NCI-H2196 (cell line): ENCODE results near the gene CSTF3.

Experiments used
- DNase-seq: peaks from one replicate; lab custom pipeline; 2025; ENCODE audit not compliant: unreplicated experiment; lab: John Stamatoyannopoulos, UW

CSTF3 gene

DNA sequence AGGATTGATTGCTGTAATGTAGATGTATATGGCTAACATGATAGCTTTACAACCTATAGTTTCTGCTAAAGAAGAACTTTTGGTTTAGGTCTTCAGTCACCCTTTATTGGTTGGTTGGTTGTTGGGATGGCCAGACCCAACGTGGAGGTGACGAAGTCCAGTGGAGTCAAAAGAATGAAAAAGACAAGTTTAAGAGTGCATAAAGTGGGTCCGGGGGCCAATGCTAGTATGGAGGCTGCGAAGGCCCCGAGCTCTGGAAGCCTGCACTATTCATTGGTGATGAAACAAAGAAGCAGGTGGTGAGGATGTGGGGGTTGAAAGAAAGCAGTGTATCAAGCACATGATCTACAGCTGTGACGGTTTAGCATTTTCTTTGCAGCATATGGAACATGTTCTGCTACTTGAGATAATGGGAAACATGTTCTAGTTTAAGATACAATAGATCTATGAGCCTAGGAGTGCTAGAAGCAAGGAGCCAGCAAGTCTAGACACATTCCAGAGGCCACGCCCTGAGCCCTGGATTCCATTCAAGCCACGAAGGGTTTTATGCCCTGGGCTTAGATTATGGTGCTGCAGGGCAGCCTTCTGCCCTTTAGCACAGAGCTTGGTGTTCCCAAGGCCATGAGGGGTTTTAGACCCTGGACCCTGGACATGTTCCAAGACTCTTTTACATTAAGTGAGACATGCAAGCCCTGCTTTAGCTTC lies 115.6 kb downstream of the CSTF3 start:
- no peak for DNase-seq

DNA sequence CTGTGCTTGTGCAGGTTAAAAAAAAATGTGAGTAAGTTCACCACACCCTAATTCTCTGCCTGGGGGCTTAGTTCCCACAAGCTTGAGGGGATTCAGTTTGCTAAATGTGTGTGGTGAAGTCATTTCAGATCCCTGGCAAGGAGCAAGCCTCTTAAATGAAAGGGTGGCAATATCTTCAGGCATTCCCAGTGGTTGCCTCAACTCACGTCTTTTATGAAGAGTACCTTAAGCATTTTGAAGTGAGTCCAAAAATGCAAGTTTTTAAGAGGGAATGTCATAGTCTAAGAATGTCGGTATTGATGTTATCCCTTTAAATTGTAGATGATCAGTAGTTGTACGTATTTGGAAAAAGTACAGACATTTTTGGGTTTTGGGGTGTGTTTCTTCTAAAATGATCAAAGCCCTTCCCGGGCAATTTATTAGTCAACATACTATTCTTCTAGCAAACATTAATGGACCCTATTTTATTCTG lies 117.0 kb downstream of the CSTF3 start:
- DNase-seq, result no peak

DNA sequence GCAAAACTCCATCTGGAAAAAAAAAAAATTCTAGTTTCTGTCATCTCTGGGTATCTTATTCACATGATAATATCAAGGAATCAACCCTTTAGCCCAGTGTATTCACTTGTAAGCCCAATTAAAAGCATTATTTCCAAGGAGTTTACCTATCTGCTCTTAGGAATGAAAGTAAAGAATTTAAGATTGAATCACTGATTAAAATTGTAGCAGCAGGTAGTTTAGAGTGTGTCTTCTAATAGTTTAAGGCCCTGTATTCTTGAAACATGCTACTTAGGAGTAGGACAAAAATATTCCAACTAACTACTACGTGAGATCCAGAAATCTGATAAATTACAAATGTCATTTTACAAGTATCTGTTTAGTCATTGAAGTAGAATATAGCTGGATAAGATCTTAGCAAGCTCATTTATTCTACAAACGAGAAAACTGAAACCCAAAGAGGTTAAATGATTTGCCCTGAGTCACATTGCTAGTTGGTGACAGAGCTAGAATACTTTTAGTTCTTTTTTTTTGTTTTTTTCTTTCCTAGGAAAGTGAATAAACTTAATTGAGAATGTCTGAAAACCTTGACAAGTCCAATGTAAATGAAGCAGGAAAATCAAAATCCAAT lies 118.0 kb downstream of the CSTF3 start:
- DNase-seq, result no peak

DNA sequence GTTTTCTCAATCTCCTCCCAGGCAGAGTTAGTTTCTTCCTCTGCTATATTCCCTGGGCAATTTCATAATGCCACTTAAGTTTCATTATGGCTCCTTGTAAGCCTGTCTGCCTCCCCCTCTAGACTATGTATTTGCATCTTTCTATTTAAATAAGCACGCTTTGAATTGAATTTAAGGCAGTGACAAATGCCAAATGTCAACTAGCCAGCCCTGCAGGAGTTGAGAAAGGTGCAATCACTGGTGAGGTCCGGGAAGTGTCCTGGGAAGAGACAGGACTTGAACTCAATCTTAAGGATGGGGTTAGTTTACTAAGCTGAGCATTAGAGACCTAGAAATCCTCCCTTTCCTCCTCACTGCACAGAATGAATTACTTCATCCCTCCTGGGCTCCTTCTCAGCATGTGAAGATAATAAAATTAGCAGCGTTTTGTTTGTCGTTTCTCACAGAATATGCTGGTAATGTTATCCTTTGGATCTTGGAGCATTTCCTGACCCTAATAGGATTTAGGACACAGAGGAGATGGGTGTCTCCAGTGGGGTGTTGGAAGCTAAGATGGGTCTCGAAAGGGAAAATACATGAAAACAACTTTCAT lies 120.3 kb downstream of the CSTF3 start:
- DNase-seq, result no peak

DNA sequence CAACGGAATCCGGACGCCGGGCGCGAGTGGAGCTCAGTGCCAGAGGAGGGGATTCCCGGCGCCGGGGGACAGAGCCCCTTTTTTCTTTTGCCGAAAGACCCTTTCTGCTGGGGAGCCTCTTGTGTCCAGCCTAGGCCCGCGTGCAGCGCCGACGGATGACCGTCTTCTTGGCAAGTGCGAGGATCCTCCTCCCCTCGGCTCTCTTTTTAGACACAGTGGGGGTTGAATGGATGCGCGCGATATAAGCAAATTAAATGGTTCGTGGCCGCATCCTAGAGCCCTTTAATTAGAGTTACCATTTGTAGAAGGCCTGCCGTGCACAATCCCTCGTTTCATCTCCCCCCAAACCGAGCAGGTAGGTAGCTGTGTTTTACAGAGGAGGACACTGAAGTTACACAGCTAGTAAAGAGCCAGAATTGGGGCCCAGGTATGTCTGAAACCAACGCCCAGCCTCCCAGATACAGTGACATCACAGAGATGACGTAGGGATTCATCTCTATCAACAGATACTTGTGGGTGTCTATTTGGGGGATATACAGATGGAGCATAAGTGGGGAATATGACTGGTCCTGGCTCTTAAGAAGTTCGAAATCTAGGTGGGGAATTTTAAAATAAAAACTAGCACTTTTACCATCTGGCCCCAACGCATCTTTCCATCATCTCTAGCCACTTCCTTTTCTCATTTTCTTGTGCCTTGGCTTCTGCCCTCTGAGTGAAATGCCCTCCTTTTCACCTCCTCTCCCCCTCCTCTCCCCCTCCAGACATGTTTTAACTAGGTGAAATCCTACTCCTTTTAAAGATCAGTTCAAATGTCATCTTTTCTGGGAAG lies 121.0 kb downstream of the CSTF3 start:
- DNase-seq, result no peak

DNA sequence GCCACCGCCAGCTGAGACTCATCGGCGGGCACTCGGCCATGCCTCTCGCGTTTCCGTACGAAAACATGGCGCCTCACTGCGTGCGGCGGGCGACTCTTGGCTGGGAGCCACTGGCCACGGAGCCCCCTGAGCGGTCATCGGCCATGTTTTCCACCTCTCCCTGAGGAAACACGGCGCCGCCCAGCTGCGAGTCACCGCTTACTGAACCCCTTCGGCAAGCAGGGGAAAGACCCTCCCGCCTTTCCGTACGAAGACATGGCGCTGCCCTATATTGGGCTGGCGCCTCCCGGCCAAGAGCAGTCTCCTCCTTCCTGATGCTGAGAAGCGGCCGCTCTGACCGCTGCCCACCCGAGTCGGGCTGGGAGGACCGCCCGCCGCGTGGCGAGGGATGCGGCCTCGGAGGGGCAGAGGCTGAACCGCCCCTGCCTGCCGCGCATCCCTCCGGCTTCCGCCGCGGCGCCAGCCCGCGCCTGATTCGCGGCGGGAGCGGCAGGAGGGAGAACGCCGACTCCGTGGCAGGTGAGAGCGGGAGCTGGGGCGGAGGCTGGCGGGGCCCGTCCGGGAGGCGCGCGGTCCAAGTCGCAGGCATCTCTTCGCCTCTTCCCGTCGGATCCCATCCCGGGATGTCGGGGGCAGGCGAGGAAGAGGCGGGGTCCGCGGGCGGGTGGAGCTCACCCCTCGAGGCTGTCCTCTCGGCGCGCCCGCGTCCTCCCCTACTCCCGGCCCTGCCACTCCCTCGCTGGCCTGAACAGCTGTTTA lies 121.8 kb downstream of the CSTF3 start, which contains the start of gene TCP11L1:
TSS of gene TCP11L1 (plus strand) at position 299 of the 759 bp plus-strand sequence. CDS start 4,202 bp downstream, outside the sequence.
- DNase-seq, result peak; percentile 93

DNA sequence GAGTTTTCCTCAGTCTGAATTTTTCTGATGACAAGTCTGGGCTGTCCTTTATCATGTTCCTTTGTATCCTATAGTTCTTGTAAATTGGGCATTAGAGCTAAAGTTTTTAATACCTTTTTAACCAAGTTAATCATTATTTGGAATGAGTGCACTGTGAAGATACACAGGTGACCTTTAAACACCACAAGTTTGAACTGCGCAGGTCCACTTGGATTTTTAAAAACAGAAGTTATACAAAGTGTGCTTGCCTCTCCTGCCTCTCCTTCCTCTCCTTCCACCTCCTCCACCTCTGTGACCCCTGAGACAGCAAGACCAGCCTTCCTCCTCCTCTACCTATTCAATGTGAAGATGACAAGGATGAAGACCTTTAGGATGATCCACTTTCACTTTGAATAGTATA lies 126.3 kb downstream of the CSTF3 start:
- DNase-seq, result no peak
